Measurements from ENCODE around the gene RETREG1.
"Not testable (repeated sequence)": the region's sequence is repeated elsewhere in the genome, so short reads cannot be mapped to it uniquely, and the experiment has no call there.

RETREG1 gene

DNA sequence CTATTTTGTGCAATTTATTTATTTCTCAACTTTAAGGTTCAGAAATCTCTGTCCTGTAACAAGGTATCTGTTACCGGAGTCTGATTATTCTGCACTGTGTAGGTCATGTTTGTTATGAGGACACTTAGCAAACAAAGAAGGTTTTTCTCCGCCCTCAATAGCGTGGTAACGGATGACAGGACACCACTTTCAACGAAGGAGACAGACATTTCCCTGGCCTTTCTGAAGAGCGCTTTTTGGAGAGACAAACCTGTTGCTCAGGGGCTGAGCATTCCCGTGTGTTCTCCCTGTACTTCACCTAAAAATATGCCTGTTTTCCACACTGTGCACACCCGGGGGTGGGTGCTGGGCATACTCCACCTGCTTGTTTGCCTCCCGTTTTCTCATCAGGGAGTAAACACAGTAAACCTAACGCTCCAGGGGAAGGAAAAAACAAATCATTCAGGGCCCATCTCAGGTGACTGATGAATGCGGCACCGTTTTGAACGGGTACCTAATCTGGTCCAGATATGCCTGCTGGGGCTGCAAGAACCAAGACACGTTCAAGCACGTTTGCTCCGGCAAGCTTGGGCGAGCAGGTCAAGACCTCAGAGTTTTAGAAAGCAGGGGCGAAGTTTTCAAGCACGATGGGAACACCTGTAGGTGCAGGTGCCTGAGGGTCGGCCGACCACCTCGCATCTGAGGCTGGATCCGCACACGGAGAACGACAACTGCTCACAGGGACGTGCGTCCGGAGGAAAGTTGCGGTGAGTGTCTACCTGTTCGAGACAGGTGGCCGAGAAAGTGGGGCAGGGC is 859 bp downstream of the RETREG1 start:
- peak; percentile 20 for DNase-seq

- no peak for DNase-seq
Observed at GRCh38 chr5:16612007-16612406, 4.8 kb downstream of the RETREG1 start.

- DNase-seq = not testable (repeated sequence)
Observed at GRCh38 chr5:16610896-16611295, 5.9 kb downstream of the RETREG1 start.

GRCh38 chr5:16609412-16609811 is 7.4 kb downstream of the RETREG1 start:
- no peak for DNase-seq

DNA sequence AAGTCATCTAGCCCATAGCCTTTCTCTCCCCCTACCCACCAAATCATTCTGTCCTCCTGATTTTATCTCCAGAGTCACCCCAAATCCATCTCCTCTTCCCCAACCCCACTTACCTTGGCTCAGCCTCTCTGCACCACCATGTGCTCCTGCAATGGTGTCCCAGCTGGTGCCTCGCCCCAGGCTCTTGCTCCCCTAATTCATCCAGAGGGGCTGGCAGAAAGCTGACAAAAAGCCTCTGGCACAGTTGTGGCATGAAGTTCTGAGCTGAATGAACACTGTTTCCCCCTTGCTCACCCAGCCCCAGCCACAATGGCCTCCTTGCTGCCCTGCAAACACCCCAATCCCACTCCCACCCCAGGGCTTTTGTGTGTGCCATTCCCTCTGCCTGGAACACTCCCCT is 10.2 kb downstream of the RETREG1 start:
- DNase-seq = no peak

- DNase-seq = no peak
Observed at GRCh38 chr5:16603701-16604100, 13.1 kb downstream of the RETREG1 start.

GRCh38 chr5:16603295-16603694 is 13.5 kb downstream of the RETREG1 start:
- DNase-seq = no peak

DNA sequence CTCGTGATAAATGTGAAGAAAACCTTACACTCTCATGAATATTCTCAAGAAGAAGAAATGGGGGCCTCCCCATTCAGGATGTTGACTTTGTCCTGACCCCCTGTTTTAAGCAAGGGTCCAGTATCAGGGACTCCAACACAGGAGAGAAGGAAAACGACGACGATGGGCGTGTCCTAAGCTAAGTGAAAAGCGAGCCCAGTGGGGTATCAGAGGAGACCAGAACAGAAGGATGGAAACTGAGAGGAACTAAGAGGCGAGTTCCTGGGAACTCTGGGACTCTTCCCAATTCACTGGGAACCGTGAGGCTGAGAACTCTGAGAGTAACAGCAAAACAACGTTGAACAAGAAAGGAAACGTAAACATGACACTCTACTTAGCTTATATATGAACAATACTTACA is 14.6 kb downstream of the RETREG1 start:
- DNase-seq = no peak

DNA sequence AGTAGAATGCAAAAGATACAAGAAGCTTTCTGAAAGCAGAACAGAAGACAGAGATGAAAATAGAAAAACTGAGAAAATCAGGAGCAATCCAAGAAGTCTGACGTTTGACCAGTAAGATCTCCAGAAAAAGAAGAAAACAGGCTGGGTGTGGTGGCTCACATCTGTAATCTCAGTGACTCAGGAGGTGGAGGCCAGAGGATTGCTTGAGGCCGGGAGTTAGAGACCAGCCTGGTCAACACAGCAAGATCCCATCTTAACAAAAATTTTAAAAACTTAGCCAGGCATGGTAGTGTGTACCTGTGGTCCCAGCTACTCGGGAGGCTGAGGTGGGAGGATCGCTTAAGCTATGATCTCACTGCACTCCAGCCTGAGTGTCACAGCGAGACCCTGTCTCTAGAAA is 15.9 kb downstream of the RETREG1 start:
- DNase-seq = no peak

DNA sequence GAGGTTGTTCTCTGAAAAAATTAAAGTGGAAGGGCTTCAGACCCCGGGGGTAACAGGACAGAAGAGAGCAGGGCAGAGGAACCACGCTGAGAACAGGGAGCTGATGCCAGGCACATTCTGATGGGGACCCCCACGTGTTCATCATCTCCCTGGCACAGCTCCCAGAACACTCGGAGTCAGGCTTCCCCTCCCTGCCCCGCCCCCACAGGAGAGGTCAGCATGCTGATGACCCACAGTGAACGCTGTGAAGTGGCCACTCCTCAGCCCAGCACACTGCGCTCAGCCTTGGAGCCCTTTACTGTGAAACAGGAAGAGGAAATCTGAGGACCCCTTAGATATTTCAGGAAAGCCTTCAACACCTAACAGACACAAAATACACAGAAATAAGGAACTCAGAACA is 16.4 kb downstream of the RETREG1 start:
- DNase-seq = no peak

- no peak for DNase-seq
Observed at GRCh38 chr5:16597946-16598694, 18.7 kb downstream of the RETREG1 start.

DNA sequence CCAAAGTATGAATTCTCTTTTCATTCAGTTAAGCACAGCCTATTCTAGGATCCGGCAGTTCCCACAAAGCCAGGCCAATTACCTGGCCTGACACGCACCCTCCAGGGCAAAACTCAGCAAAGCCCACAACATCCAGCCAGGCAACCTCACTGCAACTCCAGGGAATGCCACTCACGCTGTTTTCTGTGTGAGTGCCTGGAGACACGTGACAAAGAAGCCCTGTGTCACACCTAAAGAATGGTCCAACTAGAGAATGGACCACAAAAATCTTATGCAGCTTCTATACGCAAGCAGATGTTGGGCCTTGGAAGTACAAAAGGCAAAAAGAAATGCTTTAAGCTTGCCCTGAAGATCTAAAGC is 20.2 kb downstream of the RETREG1 start:
- DNase-seq = no peak

- no peak for DNase-seq
Observed at GRCh38 chr5:16595881-16596580, 20.8 kb downstream of the RETREG1 start.

- no peak for DNase-seq
Observed at GRCh38 chr5:16593628-16594027, 23.2 kb downstream of the RETREG1 start.

- no peak for DNase-seq
Observed at GRCh38 chr5:16593013-16593412, 23.8 kb downstream of the RETREG1 start.

GRCh38 chr5:16592255-16592654 is 24.5 kb downstream of the RETREG1 start:
- no peak for DNase-seq

GRCh38 chr5:16590685-16591084 is 26.1 kb downstream of the RETREG1 start:
- DNase-seq = no peak

DNA sequence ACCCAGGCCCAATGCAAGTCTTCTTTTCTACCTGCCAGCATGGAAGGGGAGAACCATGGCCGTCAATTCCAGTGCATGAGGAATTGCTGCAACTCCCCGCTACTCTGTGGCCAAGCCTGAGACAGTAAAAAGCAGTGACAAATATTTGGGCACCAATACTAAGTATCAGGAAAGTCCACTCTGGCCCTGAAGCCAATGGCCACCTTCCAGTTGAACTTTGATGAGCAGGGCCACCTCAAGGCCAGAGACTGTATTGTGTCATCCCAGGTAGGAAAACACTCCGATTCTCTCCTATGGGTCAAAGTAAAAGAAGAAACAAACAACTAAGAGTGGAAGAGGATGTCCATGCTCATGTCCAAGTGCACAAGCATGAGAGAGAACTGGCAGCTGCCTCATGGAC is 27.1 kb downstream of the RETREG1 start:
- no peak for DNase-seq

GRCh38 chr5:16588434-16589214 is 28.2 kb downstream of the RETREG1 start:
- DNase-seq = no peak

DNA sequence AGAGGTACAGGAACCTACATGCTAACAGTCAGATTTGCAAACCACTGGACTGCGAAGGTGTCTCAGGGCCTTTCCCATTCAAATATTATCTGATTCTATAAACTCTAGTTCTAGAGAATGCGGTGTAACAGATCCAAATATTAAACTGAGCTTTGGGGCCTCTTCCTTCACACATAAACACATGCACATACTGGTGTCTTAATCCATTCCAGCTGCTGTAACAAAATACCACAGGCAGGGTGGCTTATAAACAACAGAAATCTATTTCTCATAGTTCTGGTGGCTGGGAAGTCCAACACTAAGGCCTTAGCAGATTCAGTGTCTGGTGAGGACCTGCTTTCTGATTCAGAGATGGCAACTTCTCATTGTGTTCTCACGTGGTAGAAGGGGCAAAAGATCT is 30.2 kb downstream of the RETREG1 start:
- no peak for DNase-seq

DNA sequence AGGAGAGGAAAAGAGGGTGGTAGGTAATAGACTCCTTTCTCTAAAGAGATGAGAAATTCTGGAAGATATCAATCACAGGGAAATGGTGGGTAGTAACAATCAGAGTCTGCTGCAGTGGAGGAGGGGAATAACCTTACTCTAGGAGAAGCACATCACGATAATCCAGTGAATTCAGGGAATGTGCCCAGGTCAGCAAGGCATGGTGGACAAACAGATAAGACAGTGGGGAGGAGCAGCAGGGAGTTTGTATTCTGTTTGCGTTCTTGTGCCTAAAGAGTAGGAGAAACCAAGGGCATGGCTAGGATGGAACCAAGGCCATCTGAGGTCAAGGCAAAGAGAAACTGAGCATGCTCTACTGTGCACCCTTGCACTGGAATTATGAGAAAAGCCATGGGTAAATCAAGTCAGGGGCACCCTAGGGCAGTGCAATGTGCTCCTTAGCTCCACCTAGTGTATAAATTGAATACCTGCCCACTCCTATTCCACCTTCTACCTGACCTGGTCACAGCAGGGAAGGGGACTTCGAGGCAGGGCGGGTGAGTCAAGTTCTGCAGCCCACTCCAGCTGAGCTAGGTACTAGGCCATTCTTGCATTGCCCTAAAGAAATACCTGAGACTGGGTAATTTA is 31.6 kb downstream of the RETREG1 start:
- no peak for DNase-seq

DNA sequence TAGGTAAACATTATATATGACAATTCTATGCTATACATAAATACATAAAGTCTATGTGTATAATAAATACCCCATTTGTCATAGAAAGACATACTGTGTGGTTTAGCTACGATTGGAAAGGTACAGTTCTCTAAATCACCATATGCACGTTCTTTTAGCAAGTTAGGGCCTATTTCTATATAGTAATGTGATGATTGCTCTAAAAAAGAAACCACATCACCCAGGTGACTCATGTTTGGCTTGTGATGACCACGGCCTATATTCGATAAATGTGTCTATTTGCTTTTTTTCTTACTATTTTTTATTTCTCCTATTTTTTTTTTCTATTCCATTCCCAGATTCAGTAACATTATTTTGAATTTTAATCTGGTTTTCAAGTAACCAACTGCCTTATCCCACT is 34.7 kb downstream of the RETREG1 start:
- DNase-seq = no peak

- no peak for DNase-seq
Observed at GRCh38 chr5:16580382-16580781, 36.4 kb downstream of the RETREG1 start.
